Suppressor macrophage treated with lipopolysaccharide for 4 hours (primary cell): ENCODE data around the gene HNMT.
A peak's percentile ranks its signal among the peaks of the same experiment; 100 is the strongest.

Experiments
- DNase-seq: peaks from one replicate; pipeline ENCODE4 v3.0.0-alpha.2; 2020

The HNMT gene

GRCh38 chr2:137964066-137964858, at the start of gene HNMT:
Gene HNMT, plus strand, starts transcription at chr2:137964473. Its CDS starts 19 bp downstream, at chr2:137964492.
- peak; percentile 75 for DNase-seq

DNA sequence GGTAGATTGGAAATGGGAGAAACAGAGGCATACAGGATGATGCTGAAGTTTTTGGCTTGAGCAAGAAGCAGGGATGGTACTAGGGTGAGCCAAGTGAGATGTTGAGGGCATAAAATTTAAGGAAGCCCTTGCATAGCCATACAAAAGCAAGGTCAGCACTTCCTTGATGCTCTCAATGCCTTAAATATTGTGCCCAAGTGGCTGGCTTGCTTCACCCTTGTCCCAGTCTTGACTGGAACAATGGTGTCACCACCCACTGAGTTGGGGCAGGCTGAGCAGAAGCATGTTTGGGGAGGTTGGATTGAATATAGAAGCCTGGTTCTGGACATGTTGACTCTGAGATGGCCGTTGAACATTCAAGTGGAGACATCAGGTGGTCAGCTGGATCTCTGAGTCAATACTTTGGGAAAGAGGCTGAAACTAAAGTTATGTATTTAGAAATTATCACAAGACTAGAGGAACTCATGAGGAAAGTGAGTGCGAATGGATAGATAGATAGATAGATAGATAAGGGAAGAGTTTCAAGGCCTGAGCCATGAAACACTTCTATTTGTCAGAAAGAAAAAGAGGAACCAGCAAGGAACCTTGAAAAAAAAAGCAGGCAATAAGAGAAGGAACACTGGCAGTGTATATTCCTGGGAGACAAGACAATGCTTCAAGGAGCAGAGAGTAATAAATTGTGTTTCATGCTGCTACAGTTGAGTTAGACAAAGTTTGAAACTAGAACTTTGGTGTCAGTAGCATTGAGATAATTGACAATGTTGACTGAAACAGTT, 43.0 kb upstream of the HNMT start:
- no peak for DNase-seq

DNA sequence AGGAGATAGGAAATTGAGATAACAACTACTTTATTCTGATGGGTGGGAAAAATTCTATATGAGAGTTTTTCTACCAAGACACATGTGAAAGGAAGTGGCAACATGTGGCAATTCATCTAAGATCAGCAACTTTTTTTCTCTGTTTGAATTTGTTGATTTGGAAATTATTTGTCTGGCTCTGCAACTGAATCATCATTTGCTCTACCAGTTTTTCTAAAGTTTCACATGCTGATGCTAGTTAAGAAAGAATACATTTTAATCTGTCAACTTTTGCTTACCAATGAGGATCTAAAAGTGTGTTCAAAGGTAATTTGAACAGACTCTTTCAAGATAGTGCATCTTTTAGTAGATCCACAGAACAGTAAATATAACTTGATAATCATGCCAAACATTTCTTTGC, 42.1 kb upstream of the HNMT start:
- peak; percentile 50 for DNase-seq

DNA sequence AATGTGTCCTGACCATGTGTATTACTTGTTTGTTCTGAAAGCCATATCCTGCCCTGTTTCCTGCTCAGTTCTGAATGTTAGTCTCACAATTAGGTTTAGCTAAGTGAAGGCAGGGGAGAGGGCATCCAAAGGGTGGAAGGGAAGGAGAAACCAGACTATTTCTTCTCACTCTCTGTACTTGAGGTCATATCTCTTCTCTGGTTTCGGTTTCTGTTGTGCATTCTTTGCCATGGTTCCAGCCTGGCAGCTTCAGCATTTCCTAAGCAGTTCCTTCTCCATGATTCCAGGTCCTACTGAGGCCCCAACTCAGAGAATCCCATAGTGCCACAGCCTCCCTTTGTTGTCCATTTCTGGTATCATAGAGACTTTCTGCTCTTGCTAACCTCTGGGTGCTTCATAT, 40.3 kb upstream of the HNMT start:
- peak; percentile 66 for DNase-seq

- no peak for DNase-seq
Measured at GRCh38 chr2:137925599-137925998, 38.7 kb upstream of the HNMT start.

DNA sequence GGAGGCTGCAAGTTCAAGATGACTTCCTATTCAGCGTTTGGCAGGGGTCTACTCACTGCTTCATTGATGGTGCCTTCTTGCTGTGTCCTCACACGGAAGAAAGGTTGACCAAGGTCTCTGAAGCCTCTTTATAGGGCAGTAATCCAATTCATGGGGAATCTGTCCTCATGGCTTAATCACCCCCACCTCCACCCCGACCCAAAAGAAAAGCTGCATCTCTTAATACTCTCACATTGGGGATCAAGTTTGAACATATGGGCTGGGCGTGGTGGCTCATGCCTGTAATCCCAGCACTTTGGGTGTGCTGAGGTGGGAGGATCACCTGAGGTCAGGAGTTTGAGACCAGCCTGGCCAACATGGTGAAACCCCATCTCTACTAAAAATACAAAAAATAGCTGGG, 36.4 kb upstream of the HNMT start:
- DNase-seq = no peak

- DNase-seq = no peak
Measured at GRCh38 chr2:137928547-137929518, 35.4 kb upstream of the HNMT start.

DNA sequence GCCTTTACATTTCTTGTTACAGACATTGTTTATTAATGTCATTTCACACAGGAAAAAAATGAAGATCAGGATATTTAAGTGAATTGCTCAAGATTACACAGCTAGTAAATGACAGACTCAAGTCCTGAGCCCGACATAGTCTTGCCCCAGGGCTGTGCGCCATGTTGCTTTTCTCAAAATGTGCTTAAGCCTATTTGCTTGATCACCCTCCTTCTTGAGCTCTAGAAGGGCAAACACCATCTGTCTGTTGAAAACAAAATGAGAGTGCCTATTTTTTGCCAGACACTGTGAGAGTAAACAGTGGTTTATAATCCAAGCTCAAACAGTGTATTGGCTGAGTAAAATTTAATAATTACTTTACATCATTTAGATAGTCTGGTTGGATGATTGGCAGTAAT, 34.8 kb upstream of the HNMT start:
- DNase-seq = no peak

DNA sequence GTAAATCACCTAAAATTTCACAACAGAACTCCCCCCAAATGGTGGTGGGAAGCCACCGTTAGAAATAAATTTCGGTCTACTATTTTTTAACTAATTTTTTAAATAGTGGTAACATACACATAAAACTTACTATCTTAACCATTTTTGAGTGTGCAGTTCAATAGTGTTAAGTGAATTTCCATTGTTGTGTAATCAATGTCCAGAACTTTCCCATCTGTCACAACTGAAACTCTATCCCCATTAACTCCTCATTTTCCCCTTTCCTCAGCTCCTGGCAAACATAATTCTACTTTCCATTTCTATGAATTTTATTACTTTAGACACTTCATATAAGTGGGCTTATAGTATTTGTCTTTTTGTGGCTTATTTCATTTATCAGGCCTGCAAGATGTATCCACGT, 34.1 kb upstream of the HNMT start:
- DNase-seq = no peak

- DNase-seq = no peak
Measured at GRCh38 chr2:137935591-137935990, 28.7 kb upstream of the HNMT start.

GRCh38 chr2:137937246-137937645, 27.0 kb upstream of the HNMT start:
- DNase-seq = no peak

- no peak for DNase-seq
Measured at GRCh38 chr2:137937778-137938177, 26.5 kb upstream of the HNMT start.

DNA sequence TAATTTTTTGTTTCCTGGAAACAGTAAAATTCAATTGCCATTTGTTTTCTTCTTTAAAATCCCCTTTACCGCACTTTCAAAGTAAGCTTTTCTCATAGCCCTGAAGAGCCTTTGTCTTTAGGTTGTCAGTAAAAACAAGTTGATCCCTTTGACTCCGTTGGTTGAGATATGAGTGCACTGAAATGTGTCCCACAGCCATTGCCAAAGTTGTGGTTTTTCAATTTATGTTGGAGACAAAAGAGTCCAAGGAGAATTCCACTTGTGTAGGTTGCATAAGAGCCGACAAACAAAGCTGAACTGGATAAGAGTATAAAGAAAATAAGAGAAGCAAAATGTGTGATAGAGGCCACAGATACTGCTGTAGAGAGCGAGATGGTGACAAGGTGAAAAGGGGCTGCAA, 26.1 kb upstream of the HNMT start:
- DNase-seq = no peak

DNA sequence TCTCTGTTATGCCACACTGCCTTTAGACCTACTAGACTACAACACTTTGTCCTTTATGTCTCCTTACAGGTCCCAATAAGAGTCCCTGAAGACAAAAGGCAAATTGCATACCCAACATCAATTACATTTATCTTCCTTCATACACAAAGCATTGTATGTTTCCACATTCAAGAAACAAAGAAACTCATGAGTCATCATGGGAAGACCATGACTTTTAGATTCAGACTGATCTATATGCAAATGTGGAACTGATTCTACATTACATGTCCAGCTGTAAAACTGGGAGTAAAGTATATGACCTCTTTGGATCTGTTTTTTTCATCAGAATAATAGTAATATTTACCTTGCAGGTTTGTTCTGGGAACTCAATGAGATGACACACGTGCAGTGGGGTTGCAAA, 25.2 kb upstream of the HNMT start:
- DNase-seq = peak; percentile 66

GRCh38 chr2:137940154-137940553, 24.1 kb upstream of the HNMT start:
- no peak for DNase-seq

DNA sequence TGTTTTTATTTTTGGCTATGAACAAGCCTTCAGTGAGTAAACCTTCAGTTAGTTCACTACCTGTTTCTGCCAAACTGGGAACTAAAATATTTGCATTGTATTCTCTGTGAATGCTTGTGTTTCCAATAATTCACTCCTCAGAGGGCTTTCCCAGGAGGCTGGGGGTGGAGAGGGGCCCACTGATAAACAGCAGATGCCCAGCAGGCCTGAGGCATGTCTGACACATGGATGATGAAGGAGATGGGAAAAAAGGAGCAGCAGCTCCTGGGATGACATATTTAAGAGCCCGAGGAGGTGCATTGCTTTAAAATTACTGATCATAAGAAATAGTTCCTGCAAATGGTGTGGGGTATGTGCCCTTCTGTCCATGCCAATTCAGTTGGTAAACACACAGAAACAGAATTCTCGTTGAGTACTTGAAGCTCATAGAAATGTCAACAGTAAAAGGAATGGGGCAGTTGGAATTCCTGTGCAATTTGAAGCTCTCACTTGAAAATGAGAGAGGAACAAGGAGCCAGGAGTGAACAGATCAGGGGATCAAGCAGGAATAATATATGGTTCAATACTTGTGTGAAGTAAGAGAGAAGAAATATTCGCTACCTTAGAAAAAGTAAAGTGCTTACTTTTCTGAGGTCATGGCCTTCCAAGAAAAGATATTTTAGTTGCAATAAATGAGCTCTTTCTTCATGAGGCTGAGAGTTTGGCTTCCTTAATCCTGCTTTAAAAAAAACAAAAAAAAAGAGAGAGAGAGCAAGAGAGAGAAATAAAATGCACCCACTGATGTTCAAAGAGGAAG, 22.0 kb upstream of the HNMT start:
- DNase-seq = no peak

DNA sequence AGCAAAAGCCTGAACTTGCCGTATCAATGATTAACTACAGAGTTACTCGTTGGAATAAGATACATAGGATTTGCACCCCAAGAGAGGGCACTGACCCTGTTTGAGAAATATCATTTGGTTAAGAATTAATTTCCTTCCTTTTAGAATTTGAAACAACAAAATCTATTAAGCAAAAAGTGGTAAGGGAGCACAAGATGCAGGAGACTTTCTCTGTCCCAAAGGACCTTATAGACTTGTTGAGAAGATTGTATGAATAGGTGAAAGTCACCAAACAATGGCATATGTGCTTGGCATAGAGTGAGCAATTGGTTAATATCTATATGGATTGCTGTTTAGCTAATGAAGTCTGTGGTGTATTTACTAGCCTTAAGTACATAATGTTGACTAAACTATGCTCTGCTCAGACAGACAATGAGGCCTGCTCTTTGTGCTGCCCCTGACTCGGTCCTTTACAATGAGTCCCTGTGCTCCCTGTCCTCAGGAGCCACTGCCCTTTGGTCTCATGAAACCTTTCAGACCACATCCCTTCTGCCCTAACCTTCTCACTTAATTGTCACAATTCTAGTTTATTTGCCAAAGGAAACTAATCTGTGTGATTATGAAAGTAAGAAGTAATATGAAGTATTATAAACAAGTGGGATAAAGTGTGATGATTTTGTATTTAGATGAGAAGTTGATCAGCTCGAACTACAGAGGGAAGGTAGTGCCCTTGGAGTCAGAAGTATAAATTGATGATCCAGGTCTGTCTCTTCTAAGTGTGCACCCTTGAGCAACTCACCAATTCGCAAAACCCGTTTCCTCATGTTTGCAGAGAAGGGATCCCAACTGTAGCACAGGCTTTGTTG, 21.2 kb upstream of the HNMT start:
- DNase-seq = no peak

- no peak for DNase-seq
Measured at GRCh38 chr2:137943678-137944347, 20.5 kb upstream of the HNMT start.

DNA sequence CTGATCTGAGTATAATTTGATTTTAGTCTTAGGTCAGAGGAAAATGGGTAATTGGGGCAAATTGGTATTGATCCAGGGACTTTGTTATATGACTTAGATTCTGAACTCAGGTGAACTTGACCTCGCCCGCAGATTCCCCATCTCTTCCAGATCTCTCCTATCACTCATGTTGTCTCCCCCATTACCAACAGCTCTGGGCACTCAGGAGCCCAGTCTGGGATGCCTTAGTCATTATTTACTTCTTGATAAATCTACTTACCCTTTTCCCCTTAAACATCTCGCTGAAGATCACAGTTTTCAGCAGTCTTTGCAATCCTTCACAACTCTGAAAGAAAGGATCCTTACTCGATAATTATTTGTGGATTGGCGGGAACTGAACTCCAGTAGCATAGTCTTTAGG, 19.6 kb upstream of the HNMT start:
- DNase-seq = no peak

GRCh38 chr2:137945229-137945628, 19.0 kb upstream of the HNMT start:
- DNase-seq = no peak

- DNase-seq = no peak
Measured at GRCh38 chr2:137946227-137946626, 18.0 kb upstream of the HNMT start.
